Measurements from ENCODE around the gene SMYD3. TPM values are rescaled to one million over a fixed set of nuclear protein-coding genes. Genes with fewer than 3 reads are reported as not detected.

SMYD3 gene
- total RNA-seq, 8 experiments from 2014 or later = 8.8 to 39.7 (median 29.1) TPM

DNA sequence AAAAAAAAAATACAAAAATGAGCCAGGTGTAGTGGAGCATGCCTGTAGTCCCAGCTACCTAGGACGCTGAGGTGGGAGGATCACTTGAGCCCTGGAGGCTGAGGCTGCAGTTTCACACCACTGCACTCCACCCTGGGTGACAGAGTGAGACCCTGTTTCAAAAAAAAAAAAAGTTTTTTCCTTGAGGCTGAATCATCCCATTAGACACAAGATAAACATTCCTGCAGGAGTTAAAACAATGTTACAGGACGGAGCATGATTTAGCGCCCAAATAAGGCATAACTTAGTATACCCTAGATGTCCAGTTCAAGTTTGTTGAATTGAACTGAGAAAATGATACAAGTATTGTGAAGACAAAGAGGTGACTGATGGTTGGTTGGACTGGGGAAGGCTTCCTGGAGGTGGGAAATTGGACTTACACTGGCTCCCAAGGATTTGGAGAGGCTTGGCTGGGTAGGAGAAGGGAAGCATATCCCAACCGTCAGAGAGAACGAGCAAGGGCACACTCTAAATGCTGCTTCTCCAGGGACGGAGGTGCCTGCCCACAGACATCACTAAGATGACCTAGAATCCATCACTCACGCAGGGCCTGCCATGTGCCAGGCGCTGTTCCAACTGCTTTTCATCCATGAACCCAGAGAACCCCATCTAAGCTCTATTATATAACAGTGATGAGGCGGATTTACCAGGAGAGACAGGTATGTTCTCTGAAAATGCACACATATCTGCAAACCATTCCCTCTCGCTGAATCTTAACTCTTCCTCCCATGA lies 741.7 kb downstream of the SMYD3 start:
- no peak for ATAC-seq (replicated peaks in 6 of 8)
- WGBS, 10 experiments = 70 to 97% (median 88%) methylated on average over 2 to 10 of the region's 10 CpGs; no CpG with 5 or more reads in 1 of the 10 experiments
- no peak overlapping the region for H3K27ac ChIP-seq
- in situ Hi-C loops (cut with MboI; ENCODE audit: low pct_unique_long_range_greater_than_20kb in 2 of 9, low sequenced_read_pairs in 9 of 9, unreplicated experiment in 9 of 9) = no loop called here
- H3K4me3 ChIP-seq = no peak overlapping the region
- peaks cover 3 to 9% of the 10 kb centered on the region in 2 donors for H3K4me1 ChIP-seq (replicated peaks in 1 of 2)

DNA sequence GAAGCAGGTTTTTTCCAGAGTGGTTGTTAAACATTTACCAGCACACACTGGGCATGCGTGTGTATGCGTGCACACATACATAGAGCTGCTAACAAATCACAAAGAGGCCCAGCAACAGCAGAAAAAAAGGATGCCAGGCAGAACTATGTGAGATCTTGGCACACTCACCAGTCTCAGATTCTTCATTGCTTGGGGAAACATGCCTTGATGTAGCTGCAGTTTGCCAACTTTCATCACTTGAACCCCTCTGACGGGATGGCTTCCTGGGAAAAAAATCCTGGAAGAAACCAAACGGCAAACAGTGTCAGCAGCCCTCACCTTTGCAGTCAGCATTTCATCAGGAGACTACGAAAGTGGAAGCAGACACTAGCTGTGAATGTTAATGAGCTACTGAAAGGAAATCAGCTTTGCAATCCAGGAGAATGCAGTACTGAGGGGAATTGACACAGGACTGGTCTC lies 743.2 kb downstream of the SMYD3 start:
- Histone ChIP-seq H3K27ac (no peak overlapping the region), H3K4me3 (no peak overlapping the region), H3K4me1 (replicated peaks in 1 of 2) (peaks cover 3 to 9% of the 10 kb centered on the region in 2 donors)
- in situ Hi-C loops (cut with MboI; ENCODE audit: low pct_unique_long_range_greater_than_20kb in 2 of 9, low sequenced_read_pairs in 9 of 9, unreplicated experiment in 9 of 9) = no loop called here
- ATAC-seq (replicated peaks in 6 of 8) = peak in 5 of 8 experiments; percentile 51 to 90 (median 82)
- 17 to 100% (median 58%) methylated on average over 1 to 5 of the region's 5 CpGs; no CpG with 5 or more reads in 2 of the 10 experiments for WGBS, 10 experiments

DNA sequence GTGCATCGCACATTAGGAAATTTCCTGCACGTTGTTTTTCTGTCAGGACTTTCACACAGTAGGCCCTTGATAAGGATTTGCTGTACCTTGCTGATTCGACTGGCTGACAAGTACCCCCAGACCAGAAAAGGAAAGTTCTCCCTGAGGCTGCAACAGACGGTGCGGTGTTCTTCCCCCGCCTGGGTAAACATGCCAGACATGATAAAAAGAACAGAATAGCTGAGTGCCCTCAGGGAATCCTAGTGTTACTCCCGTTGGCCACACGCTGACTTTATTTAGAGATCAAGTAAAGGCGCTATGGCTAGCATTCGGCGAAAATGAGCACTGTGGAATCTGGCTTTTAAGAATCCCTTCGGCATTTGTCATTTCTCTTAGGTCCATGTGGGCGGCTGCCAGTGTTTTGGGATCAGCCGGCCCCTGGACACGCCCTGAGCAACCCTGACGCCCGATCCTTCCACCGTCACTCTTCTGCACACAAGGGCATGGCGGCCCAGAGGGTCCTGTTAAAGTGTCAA lies 744.6 kb downstream of the SMYD3 start:
- peaks cover 3 to 9% of the 10 kb centered on the region in 2 donors for H3K4me1 ChIP-seq (replicated peaks in 1 of 2)
- in situ Hi-C loops (cut with MboI; ENCODE audit: low pct_unique_long_range_greater_than_20kb in 2 of 9, low sequenced_read_pairs in 9 of 9, unreplicated experiment in 9 of 9) = no loop called here
- ATAC-seq (replicated peaks in 6 of 8) = no peak
- no peak overlapping the region for H3K4me3 ChIP-seq
- 90 to 100% (median 92%) methylated on average over 2 to 19 of the region's 19 CpGs; no CpG with 5 or more reads in 4 of the 10 experiments for WGBS, 10 experiments
- no peak overlapping the region for H3K27ac ChIP-seq

DNA sequence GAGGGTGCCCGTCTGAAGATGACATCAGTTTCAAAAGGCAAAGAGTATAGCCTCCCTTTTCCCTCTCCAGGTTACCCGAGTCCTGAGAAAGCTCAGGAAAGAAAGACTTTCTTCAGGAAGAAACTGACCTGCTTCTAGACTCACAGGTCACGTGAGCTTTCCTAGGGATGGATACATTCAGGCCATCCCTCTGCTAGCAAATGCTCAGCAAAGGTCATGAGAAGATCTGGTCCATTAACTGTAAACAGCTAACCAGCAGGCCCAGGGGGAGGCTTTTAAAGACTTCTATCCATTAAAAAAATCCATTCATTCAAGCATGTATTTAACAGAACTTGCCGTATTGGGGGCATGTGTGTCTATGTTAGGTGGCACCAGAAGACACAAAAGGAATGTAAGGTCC lies 746.8 kb downstream of the SMYD3 start:
- no peak overlapping the region for H3K4me3 ChIP-seq
- no peak for ATAC-seq (replicated peaks in 6 of 8)
- 71 to 100% (median 95%) methylated on average over 1 to 4 of the region's 4 CpGs for WGBS, 10 experiments
- peaks cover 3 to 9% of the 10 kb centered on the region in 2 donors for H3K4me1 ChIP-seq (replicated peaks in 1 of 2)
- in situ Hi-C loops (cut with MboI; ENCODE audit: low pct_unique_long_range_greater_than_20kb in 2 of 9, low sequenced_read_pairs in 9 of 9, unreplicated experiment in 9 of 9) = no loop called here
- no peak overlapping the region for H3K27ac ChIP-seq

DNA sequence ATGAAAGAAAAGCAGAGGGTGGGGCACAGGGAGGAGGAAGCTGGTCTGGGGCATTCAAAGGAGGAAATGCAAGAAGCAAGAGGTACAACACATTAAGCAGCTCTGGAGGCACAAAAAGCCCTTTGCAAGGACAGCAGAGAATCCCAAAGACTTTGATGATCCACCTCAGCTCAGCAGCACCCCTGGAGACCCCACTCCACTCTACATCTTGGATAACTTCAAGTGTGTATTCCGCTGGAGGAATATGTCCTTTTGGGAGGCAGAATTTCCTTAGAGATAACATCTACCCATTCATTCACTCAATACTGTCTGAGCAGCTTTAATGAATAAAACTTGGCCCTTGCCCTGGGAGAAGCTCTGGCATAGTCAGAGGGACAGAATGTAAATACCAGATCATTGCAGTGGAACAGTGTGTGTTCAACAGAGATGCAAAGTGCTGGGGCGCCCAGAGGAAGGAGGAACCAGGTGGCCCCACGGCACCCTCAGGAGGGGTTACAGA lies 752.6 kb downstream of the SMYD3 start:
- Histone ChIP-seq H3K4me1 (replicated peaks in 1 of 2) (peaks cover 14 to 19% of the 10 kb centered on the region in 2 donors), H3K4me3 (no peak overlapping the region), H3K27ac (no peak overlapping the region)
- peak in 3 of 8 experiments; percentile 30 to 62 (median 40) for ATAC-seq (replicated peaks in 6 of 8)
- WGBS, 10 experiments = 60 to 100% (median 89%) methylated on average over 1 to 3 of the region's 3 CpGs; no CpG with 5 or more reads in 3 of the 10 experiments
- in situ Hi-C loops (cut with MboI; ENCODE audit: low pct_unique_long_range_greater_than_20kb in 2 of 9, low sequenced_read_pairs in 9 of 9, unreplicated experiment in 9 of 9) = no loop called here

DNA sequence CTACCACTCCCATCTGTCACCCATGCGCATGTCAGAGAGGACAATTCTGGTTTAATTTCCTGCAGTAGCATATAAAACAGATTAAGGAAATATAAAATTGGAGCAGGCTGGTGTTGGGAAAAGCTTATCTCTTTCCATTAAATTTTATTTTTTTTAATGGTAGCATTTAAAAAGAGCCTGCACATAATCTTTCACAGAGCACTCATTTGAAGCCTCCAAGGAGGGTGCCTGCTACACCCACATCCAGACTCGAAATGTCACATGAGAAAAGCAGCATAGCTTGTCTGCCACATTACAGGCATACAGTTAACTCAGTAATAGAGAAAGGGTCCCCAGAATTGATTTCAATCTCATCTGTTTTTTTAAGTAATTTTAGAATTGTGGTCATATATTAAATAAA lies 753.3 kb downstream of the SMYD3 start:
- no peak for ATAC-seq (replicated peaks in 6 of 8)
- Histone ChIP-seq H3K27ac (no peak overlapping the region), H3K4me1 (replicated peaks in 1 of 2) (peaks cover 14 to 19% of the 10 kb centered on the region in 2 donors), H3K4me3 (no peak overlapping the region)
- in situ Hi-C loops (cut with MboI; ENCODE audit: low pct_unique_long_range_greater_than_20kb in 2 of 9, low sequenced_read_pairs in 9 of 9, unreplicated experiment in 9 of 9) = no loop called here
- 50 to 100% (median 88%) methylated on average over 1 to 2 of the region's 2 CpGs; no CpG with 5 or more reads in 1 of the 10 experiments for WGBS, 10 experiments

DNA sequence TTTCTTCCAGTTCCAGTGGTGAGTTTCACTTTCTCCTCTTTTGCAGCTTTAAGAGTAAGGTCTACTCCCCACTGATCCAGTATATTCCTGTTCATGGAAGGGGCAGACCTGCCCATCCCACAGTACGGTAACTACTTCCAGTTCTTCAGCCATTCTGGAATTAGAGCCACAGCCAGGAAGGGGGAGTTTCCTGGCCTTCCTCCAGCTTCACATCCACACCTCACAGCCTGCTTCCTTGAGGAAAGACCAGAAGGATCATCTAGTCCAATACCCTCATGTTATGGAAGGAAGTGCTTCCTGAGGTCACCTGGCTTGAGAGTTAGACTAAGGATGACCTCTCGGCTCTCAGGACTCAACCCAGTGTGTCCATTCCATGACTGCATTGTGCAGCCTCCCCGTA lies 754.5 kb downstream of the SMYD3 start:
- in situ Hi-C loops (cut with MboI; ENCODE audit: low pct_unique_long_range_greater_than_20kb in 2 of 9, low sequenced_read_pairs in 9 of 9, unreplicated experiment in 9 of 9) = no loop called here
- ATAC-seq (replicated peaks in 6 of 8) = no peak
- WGBS, 10 experiments = 60 to 89% (median 80%) methylated on average over 1 to 3 of the region's 3 CpGs; no CpG with 5 or more reads in 5 of the 10 experiments
- Histone ChIP-seq H3K4me3 (no peak overlapping the region), H3K4me1 (replicated peaks in 1 of 2) (peaks cover 18 to 19% of the 10 kb centered on the region in 2 donors), H3K27ac (no peak overlapping the region)

DNA sequence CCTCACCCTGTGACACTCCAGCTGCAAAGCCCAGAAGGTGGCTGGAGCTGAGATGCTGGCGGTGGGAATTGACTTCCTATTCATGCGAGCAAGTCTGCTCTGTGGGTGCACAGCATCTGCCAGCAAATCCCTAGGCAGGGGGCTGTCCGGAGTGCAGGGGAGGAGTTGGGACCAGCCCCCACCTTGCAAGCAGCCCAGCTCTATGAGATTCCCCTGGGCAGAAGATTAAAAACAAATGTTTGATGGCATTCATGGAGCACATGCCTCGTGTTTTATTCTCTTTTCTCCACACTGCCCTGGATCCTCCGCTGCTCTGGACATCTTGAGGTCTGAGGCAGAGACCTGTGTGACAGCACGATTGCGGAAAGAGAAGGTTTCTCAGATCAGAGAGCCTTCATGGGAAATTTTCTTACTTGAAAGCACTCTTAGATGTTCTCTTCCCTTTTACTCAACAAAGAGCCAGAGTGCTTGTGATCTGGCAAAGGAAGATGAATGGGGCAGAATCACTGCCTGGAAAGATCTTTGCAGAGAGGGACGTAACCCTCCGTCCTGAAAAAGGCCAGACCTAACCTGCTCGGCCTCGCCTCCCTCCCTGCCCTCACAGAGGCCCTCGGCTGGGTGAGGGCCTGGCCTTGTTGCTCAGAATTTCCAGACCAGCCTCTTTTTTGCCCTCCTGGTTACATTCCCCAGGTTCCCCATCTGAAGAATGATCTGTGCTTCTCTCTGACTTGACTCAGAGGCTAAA lies 755.2 kb downstream of the SMYD3 start:
- Histone ChIP-seq H3K27ac (peak overlapping the region in 1 of 2 donors; percentile 5), H3K4me1 (replicated peaks in 1 of 2) (peaks cover 18 to 19% of the 10 kb centered on the region in 2 donors), H3K4me3 (no peak overlapping the region)
- 0 to 81% (median 40%) methylated on average over 1 to 12 of the region's 12 CpGs; no CpG with 5 or more reads in 1 of the 10 experiments for whole genome bisulfite sequencing, 10 experiments
- ATAC-seq (replicated peaks in 6 of 8) = peak in 6 of 8 experiments; percentile 23 to 81 (median 64)
- in situ Hi-C loops (cut with MboI; ENCODE audit: low pct_unique_long_range_greater_than_20kb in 2 of 9, low sequenced_read_pairs in 9 of 9, unreplicated experiment in 9 of 9) = no loop called here

DNA sequence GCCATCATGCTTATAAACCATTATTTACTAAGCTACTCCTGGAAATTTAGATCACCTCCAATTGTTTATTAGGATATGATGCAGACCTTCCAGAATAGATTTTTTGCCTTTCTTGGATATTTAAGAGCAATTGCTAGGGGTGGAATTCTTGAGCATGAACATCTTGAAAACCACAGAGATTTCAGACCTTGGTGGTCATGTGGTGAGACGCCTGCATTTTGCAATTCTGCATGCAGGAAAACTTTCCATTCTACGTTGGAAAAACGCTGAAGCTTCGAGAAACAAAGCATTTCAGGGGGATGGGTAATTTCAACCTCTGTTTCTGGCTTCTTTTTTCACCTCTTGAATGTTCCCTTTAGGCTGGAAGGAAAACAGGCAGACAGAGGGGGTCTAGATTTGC lies 756.0 kb downstream of the SMYD3 start:
- Histone ChIP-seq H3K27ac (no peak overlapping the region), H3K4me3 (no peak overlapping the region), H3K4me1 (replicated peaks in 1 of 2) (peaks cover 18 to 19% of the 10 kb centered on the region in 2 donors)
- peak in 2 of 8 experiments; percentile 37 to 43 for ATAC-seq (replicated peaks in 6 of 8)
- in situ Hi-C loops (cut with MboI; ENCODE audit: low pct_unique_long_range_greater_than_20kb in 2 of 9, low sequenced_read_pairs in 9 of 9, unreplicated experiment in 9 of 9) = no loop called here
- WGBS, 10 experiments = 3 to 80% (median 34%) methylated on average over 2 to 4 of the region's 4 CpGs

DNA sequence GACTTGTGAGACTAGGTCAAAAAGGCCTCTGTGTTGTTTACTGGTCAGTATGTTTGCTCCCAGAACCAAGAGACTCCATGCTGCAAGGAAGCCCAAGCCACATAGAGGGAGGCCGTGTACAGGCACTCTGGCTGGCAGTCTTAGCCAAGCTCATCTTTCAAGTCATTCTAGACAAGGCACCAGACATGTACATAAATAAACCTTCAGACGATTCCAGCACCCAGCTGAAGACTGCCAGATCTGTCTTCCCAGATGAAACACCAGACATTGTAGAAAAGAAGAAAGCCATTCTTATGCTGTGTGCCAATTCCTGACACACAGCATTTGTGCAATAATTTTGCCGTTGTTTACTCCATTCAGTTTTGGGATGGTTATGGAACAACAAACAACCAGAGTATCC lies 756.8 kb downstream of the SMYD3 start:
- peaks cover 18 to 19% of the 10 kb centered on the region in 2 donors for H3K4me1 ChIP-seq (replicated peaks in 1 of 2)
- no peak overlapping the region for H3K27ac ChIP-seq
- WGBS, 10 experiments = 46 to 100% (median 80%) methylated on average over 1 to 3 of the region's 3 CpGs; no CpG with 5 or more reads in 1 of the 10 experiments
- ATAC-seq (replicated peaks in 6 of 8) = no peak
- in situ Hi-C loops (cut with MboI; ENCODE audit: low pct_unique_long_range_greater_than_20kb in 2 of 9, low sequenced_read_pairs in 9 of 9, unreplicated experiment in 9 of 9) = no loop called here
- no peak overlapping the region for H3K4me3 ChIP-seq

DNA sequence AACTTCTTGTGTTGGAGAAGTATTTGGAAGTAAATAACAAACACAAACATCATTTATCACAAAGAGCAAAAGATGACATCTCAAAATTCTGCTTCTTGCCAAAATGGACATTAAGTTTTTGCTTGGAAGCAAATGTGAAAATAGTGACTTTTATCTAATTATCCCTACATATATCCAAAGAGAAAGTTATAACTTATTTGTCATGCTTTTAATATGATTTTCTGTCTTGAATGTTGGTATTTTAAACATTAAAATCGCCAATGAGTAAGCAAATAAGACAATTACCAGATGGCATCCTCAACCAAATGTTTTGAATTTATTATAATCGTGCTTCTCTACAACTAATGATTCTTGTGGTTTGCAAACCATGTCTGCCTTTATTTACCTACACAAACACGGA lies 758.0 kb downstream of the SMYD3 start:
- WGBS, 10 experiments = 45 to 94% (median 82%) methylated on average over 3 of the region's 3 CpGs; no CpG with 5 or more reads in 3 of the 10 experiments
- Histone ChIP-seq H3K4me1 (replicated peaks in 1 of 2) (peaks cover 18 to 19% of the 10 kb centered on the region in 2 donors), H3K4me3 (no peak overlapping the region), H3K27ac (no peak overlapping the region)
- in situ Hi-C loops (cut with MboI; ENCODE audit: low pct_unique_long_range_greater_than_20kb in 2 of 9, low sequenced_read_pairs in 9 of 9, unreplicated experiment in 9 of 9) = loop anchor here in 1 of 9 experiments (25.0 kb wide), 1 partner anchor 238 kb away; no protein-coding TSS in a partner anchor
- no peak for ATAC-seq (replicated peaks in 6 of 8)

DNA sequence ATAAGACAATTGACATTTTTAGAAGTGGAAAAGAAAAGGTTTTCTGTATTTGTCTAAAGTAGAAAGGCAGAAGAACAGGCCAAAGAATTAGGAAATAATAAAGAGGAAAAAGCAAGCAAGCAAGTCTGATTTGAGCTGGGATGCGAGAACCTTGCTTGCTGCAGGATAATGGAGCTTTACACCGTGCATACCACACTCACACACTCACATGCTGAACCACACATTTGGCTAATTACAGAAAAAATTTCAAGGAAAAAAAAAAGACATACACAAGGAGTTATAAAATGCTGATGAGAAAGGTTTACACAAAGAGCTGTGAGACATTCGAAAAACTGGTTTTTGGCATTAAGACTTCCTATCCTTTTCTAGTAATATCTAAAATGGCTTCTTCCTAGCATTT lies 758.4 kb downstream of the SMYD3 start:
- H3K4me1 ChIP-seq (replicated peaks in 1 of 2) = peaks cover 18% of the 10 kb centered on the region in 2 donors
- H3K4me3 ChIP-seq = no peak overlapping the region
- in situ Hi-C loops (cut with MboI; ENCODE audit: low pct_unique_long_range_greater_than_20kb in 2 of 9, low sequenced_read_pairs in 9 of 9, unreplicated experiment in 9 of 9) = loop anchor here in 1 of 9 experiments (25.0 kb wide), 1 partner anchor 239 kb away; no protein-coding TSS in a partner anchor
- WGBS, 10 experiments = 50 to 100% (median 87%) methylated on average over 2 to 3 of the region's 3 CpGs
- no peak overlapping the region for H3K27ac ChIP-seq
- no peak for ATAC-seq (replicated peaks in 6 of 8)
